ENCODE measurements around the gene ADORA2B. TPM values are rescaled to one million over a fixed set of nuclear protein-coding genes. Genes with fewer than 3 reads are reported as not detected.

ADORA2B gene
- total and polyA plus RNA-seq, 2 of the 8 experiments (the other 6 are each of a cell fraction or from before 2014, with no cell fraction given): 2.6 to 8.2 TPM

DNA sequence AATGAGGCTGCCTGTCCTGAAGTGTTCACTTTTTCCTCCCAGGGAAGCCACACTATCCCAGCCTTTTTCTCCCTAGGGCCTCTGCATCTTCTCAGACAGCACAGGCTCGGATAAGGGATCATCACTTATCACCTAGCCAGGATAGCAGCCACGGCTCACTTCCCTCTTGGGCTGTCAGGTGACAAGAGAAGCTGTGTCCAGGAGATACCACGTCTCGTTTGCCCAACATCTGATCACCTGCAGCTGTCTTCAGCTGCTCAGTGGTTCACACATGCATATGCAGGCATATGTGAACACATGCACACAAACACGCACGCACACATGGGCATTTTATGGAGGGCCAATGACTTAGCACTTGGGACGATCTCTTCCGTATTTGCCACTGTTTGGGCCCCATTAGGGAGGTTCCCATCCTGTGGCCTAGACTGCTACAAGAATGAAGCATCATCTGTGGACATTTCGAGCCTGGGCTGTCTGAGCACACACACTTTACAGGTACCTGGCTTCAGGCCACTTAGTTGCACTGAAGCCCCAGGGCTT, 32.4 kb upstream of the ADORA2B start:
- Histone ChIP-seq H3K4me1 (replicated peaks in 1 of 4; ENCODE audit: control insufficient read depth in 3 of 4, insufficient read depth in 4 of 4, low read length in 3 of 4) (peaks cover 0 to 7% (median 0%) of the 10 kb centered on the region in 4 experiments; a peak in 2 of 7 replicates), H3K27ac (ENCODE audit: low read depth, low read length) (no peak overlapping the region), H2AFZ (ENCODE audit: low read length) (no peak overlapping the region), H4K91ac (replicated peaks; ENCODE audit: insufficient read length, low read length) (no peak overlapping the region), H2AK5ac (ENCODE audit: low read depth, low read length) (no peak overlapping the region), H3K79me1 (ENCODE audit: low read depth, low read length) (no peaks in the 10 kb centered on the region), H3K27me3 (replicated peaks in 1 of 4; ENCODE audit: control insufficient read depth in 3 of 4, extremely low read depth in 1 of 4, insufficient read depth in 3 of 4, low read length in 3 of 4) (peaks cover 0 to 16% (median 7%) of the 10 kb centered on the region in 4 experiments; a peak in 5 of 7 replicates), H4K5ac (ENCODE audit: insufficient read length, low read depth, low read length) (no peak overlapping the region), H3K9ac (replicated peaks in 1 of 4; ENCODE audit: extremely low read depth in 1 of 4, low read depth in 3 of 4, low read length in 3 of 4) (no peak overlapping the region), H3K23ac (ENCODE audit: insufficient read length) (no peak overlapping the region), H3K79me2 (ENCODE audit: control insufficient read depth in 1 of 2, insufficient read depth in 2 of 2, low read length in 2 of 2) (no peaks in the 10 kb centered on the region), H3K4me3 (ENCODE audit: extremely low read depth in 1 of 4, insufficient read depth in 2 of 4, low read depth in 3 of 4, low read length in 4 of 4) (no peak overlapping the region), H2BK12ac (ENCODE audit: low read depth, low read length) (no peak overlapping the region), H3K4me2 (ENCODE audit: insufficient read depth in 1 of 2, low read depth in 2 of 2, low read length in 2 of 2) (no peak overlapping the region), H2BK20ac (ENCODE audit: low read length) (no peak overlapping the region; the same call in 1 of the 2 replicates), H4K20me1 (replicated peaks in 1 of 2; ENCODE audit: control insufficient read depth in 1 of 2, insufficient read depth in 2 of 2, low read length in 2 of 2) (no peaks in the 10 kb centered on the region), H3K23me2 (ENCODE audit: low read depth, low read length) (no peaks in the 10 kb centered on the region; the same call in 1 of the 2 replicates), H4K8ac (ENCODE audit: extremely low read depth, insufficient read depth, low read length) (no peak overlapping the region), H3K56ac (replicated peaks; ENCODE audit: insufficient read length, low read depth, low read length) (no peak overlapping the region), H2BK5ac (ENCODE audit: low read depth, low read length) (no peak overlapping the region), H3K4ac (replicated peaks; ENCODE audit: insufficient read length, low read depth, low read length) (no peak overlapping the region), H3K14ac (ENCODE audit: insufficient read length) (no peak overlapping the region), H3K18ac (ENCODE audit: extremely low read depth, low read length) (no peak overlapping the region), H3K36me3 (ENCODE audit: control insufficient read depth in 2 of 4, insufficient read depth in 4 of 4, low read length in 3 of 4) (no peaks in the 10 kb centered on the region), H2BK120ac (replicated peaks; ENCODE audit: low read depth, low read length) (no peak overlapping the region), H3K9me3 (ENCODE audit: insufficient read depth in 2 of 2, low read depth in 1 of 2, low read length in 1 of 2) (peaks cover 0 to 3% of the 10 kb centered on the region in 2 experiments; a peak in 1 of 4 replicates), H2BK15ac (ENCODE audit: low read length) (no peak overlapping the region)
- DNase-seq (ENCODE audit: low read depth in 1 of 2, low spot score in 2 of 2): no peak
- CTCF ChIA-PET (ENCODE audit: partially characterized antibody): interaction anchor here (1.2 to 1.6 kb wide), 2 partner anchors 15 to 86 kb away, joined by 3 to 4 read pairs; no protein-coding TSS in a partner anchor
- POLR2A ChIA-PET (ENCODE audit: partially characterized antibody): no interaction called here
- no peak for FAIRE-seq
- 93% methylated on average over 9 of the region's 9 CpGs; no CpG with 5 or more reads in 1 of the 2 experiments for WGBS, 2 experiments (ENCODE audit: extremely low coverage in 1 of 2, insufficient coverage in 1 of 2, insufficient read length in 1 of 2, insufficient replicate concordance in 2 of 2, low coverage in 1 of 2, low lambda C conversion rate in 2 of 2, missing lambda C conversion rate in 1 of 2)
- TF ChIP-seq NANOG (IDR thresholded peaks at IDR 0.05; ENCODE audit: insufficient read depth, low read depth, low read length, poor library complexity, severe bottlenecking) (no peak), KDM1A (IDR thresholded peaks at IDR 0.05; ENCODE audit: borderline replicate concordance, low read length) (no peak), CEBPB (IDR thresholded peaks at IDR 0.05; ENCODE audit: low read depth, low read length) (no peak), SRF (IDR thresholded peaks at IDR 0.05; ENCODE audit: low read depth, low read length) (no peak), E2F6 (IDR thresholded peaks at IDR 0.05) (no peak), GABPA (IDR thresholded peaks at IDR 0.05; ENCODE audit: borderline replicate concordance, insufficient read depth, low read length) (no peak), POLR2AphosphoS5 (IDR thresholded peaks at IDR 0.05; ENCODE audit: low read depth, low read length) (no peak), TCF12 (IDR thresholded peaks at IDR 0.05; ENCODE audit: low read depth, low read length) (no peak), KDM5A (IDR thresholded peaks at IDR 0.05; ENCODE audit: low read length) (no peak), EZH2 (IDR thresholded peaks at IDR 0.05; ENCODE audit: low read depth, low read length, severe bottlenecking) (no peak), KDM4A (IDR thresholded peaks at IDR 0.05; ENCODE audit: low read depth, low read length, severe bottlenecking) (no peak), BRCA1 (IDR thresholded peaks at IDR 0.05; ENCODE audit: low read depth, low read length) (no peak), HDAC2 (IDR thresholded peaks at IDR 0.05; ENCODE audit: borderline replicate concordance in 1 of 2, low read depth in 2 of 2, low read length in 2 of 2) (no peak)
